Measurements from ENCODE around the gene DNAH17.
"Not testable (repeated sequence)": the region's sequence is repeated elsewhere in the genome, so short reads cannot be mapped to it uniquely, and the experiment has no call there.

DNAH17 gene

DNA sequence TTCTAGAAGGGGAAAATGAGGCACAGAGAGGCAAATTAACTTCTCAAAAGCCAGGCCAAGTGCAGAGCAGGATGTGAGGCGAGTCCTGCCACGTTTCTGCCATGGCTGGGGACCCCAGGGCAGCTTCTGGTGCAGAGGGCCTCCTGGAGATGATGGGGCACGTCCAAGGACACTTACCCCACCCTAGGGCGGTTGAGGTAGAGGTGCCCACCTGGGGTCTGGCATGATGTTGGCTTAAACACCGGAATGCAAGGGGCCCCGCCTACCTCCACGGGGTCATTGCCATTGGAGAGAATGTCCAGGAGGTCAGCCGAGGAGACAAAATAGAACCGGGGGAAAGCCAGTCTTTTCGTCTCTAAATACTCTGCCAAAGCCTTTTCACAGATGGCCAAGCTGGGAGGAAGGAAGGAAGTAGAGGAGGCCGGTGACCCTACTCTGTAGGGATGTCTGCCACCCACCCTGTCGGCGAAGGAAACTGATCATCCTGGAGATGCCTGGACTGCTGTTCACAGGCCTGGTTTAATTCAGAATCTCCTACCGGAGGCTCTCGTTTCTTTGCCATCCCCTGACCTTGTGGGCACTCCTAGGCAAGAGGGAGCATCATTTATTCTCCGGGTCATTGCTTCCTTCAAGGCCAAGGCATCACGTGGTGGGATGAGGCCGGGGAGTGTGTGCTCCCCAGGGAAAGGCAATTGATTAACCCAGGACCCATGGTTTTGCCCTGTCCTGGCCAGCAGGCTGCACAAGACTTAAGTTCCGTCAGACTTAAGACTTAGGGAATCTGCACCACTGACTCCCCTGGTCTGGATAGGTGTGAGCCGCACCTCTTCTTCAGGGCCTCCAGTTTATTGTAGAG, 70.5 kb downstream of the DNAH17 start:
- no peak for TF ChIP-seq ZFX (IDR thresholded peaks at IDR 0.05; ENCODE audit: borderline replicate concordance)
- TF ChIP-seq, protein P1, sequence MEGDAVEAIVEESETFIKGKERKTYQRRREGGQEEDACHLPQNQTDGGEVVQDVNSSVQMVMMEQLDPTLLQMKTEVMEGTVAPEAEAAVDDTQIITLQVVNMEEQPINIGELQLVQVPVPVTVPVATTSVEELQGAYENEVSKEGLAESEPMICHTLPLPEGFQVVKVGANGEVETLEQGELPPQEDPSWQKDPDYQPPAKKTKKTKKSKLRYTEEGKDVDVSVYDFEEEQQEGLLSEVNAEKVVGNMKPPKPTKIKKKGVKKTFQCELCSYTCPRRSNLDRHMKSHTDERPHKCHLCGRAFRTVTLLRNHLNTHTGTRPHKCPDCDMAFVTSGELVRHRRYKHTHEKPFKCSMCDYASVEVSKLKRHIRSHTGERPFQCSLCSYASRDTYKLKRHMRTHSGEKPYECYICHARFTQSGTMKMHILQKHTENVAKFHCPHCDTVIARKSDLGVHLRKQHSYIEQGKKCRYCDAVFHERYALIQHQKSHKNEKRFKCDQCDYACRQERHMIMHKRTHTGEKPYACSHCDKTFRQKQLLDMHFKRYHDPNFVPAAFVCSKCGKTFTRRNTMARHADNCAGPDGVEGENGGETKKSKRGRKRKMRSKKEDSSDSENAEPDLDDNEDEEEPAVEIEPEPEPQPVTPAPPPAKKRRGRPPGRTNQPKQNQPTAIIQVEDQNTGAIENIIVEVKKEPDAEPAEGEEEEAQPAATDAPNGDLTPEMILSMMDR (IDR thresholded peaks at IDR 0.05): no peak
- H3K27ac ChIP-seq: no peak overlapping the region

DNA sequence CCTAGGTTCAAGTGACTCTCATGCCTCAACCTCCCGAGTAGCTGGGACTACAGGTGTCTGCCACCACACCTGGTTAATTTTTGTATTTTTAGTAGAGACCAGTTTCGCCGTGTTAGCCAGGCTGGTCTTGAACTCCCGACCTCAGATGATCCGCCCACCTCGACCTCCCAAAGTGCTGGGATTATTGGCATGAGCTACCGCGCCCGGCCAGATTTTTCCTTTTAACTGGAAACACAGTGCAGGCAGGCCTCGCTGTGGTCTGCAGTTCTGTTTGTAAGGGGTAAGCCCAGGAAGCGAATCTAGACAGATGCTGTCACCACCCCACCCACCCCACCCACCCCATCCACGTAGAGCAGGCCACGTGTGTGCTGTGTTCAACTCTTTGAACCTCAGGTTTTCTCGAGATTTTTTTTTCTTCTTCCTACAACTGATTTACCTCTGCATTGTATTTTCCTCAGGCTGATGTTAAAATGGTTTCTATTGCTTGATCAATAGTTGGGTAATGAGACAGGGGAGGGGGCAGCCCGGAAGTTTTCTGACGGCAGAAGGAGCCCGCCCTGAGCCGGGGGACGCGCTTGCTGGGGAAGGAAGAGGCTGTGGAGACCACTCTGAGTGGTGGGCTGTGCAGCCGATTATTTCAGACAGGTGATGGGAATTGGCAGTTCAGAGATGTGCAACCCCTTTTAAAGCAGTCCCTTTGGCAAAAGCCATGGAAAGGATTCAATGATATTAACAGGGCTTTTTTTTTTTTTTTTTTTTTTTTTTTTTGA, 72.9 kb downstream of the DNAH17 start:
- no peak overlapping the region for H3K27ac ChIP-seq

DNA sequence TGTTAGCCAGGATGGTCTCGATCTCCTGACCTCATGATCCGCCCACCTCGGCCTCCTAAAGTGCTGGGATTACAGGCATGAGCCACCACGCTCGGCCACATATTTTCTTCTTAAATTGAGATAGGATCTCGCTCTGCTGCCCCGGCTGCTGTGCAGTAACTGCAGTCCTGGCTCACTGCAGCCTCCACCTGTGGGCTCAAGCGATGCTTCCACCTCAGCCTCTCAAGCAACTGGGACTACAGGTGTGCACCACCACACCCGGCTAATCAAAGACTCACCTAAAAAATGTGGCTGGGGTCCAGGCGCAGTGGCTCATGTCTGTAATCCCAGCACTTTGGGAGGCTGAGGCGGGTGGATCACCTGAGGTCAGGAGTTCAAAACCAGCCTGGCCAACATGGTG, 73.8 kb downstream of the DNAH17 start:
- H3K27ac ChIP-seq: not testable (repeated sequence)

More for the DNA sequence above, 72.9 kb downstream of the DNAH17 start:
- TF ChIP-seq ZFX (IDR thresholded peaks at IDR 0.05; ENCODE audit: borderline replicate concordance): no peak
- TF ChIP-seq, protein P1 (IDR thresholded peaks at IDR 0.05): no peak

DNA sequence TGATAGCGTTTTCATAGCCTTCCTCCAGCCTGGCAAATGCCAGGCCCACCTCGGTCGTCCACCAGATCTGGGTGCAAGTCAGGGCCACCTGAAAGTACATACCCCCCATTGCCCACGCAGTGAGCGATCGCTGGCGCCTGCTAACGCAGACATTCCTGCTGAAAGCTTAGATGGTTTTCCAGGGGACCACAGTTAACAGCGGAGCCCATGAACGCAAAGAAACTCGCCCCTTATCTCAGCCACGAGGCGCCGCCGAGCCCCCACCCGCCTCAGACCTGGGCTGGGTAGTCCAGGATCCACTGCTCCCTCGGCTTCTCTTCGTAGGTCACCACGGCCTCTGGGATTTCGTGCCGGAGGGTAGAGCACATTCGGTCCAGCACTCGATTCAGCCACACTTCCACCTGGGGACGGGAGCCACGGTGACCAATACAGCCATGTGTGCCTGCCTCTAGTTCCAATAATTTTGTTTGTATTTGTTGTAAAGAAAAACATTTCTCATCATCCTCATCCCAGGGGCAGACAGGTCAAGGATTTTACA, 74.5 kb downstream of the DNAH17 start:
- TF ChIP-seq, protein P1 (IDR thresholded peaks at IDR 0.05): no peak
- no peak for TF ChIP-seq ZFX (IDR thresholded peaks at IDR 0.05; ENCODE audit: borderline replicate concordance)
- H3K27ac ChIP-seq: no peak overlapping the region

DNA sequence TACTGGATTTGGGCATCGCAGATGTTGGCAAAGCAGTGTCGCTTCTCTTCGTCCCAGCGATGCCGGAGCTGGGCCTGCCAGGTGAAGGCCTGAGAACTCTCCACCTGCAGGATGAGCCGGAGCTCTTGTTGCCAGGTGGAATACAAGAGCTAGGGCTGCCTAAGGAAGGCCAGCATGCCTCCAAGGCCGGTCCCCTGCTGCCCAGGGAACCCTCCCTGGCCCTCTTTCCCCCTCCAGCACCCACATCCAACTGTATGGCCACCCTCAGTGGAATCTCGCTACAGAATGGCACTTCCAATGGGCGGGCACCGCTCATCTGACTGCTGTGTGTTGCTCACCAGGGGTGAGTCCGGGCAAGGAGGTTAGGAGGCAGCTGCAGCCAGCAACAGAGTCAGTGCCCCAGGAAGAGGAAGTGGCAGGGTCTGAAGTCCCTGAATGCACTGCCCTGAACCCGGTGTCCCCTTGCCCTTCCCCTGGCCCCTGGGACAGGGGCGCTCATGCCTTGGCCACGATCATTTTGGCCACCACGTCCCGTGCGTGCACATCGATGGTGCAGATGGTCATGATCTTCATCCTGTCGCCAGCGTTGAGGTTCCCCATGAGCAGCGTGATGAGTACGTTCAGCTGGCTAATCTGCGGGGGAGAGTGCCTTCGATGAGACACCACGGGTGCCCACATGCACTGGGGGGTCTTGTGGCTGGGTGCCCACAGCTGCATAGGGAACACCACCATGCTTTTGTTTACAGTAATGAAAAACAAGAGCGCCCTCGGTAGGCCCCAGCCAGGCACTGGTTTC, 75.8 kb downstream of the DNAH17 start:
- no peak overlapping the region for H3K27ac ChIP-seq
- TF ChIP-seq, protein P1 (IDR thresholded peaks at IDR 0.05): no peak
- TF ChIP-seq ZFX (IDR thresholded peaks at IDR 0.05; ENCODE audit: borderline replicate concordance): no peak

DNA sequence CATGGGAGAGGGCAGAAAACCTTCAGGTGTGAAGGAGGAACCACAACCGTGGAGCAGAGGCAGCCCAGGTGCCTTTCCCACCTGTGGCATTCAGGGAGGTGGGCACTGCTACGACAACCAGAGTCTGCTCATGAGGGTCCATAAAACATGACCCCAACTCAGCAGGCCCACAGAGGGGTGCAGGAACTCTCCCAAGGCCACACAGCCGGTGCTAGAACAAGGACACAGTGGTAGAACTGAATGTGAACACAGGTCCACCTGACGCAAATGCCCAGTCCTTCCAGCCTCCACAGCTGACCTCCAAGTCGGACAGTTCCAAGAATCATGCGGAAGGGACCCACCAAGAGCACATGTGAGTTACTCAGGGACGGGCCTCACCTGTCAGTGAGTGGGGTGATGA, 76.4 kb downstream of the DNAH17 start:
- no peak overlapping the region for H3K27ac ChIP-seq
- TF ChIP-seq, protein P1 (IDR thresholded peaks at IDR 0.05): no peak
- no peak for TF ChIP-seq ZFX (IDR thresholded peaks at IDR 0.05; ENCODE audit: borderline replicate concordance)

All from 22Rv1 (cell line).